ENCODE data around the gene GRSF1. TPM values are rescaled to one million over a fixed set of nuclear protein-coding genes. Genes with fewer than 3 reads are reported as not detected.

GRSF1 gene
- total RNA-seq, 1 donor from 2014 or later: 54.6 TPM

GRCh38 chr4:70801265-70801809, 38.4 kb downstream of the GRSF1 start:
- TF ChIP-seq CTCF (IDR thresholded peaks at IDR 0.05): no peak
- Histone ChIP-seq H3K27me3 (ENCODE audit: low read depth) (no peaks in the 10 kb centered on the region), H3K4me1 (no peaks in the 10 kb centered on the region), H3K4me3 (no peak overlapping the region), H3K27ac (no peak overlapping the region), H3K9me3 (no peaks in the 10 kb centered on the region), H3K36me3 (peaks cover 45% of the 10 kb centered on the region)
- ATAC-seq (no peak), DNase-seq (no peak)
- intact Hi-C loops (cut with DNase I): no loop called here

GRCh38 chr4:70793626-70794025, 46.1 kb downstream of the GRSF1 start:
- H3K9me3 ChIP-seq: no peaks in the 10 kb centered on the region
- intact Hi-C loops (cut with DNase I): no loop called here
- no peaks in the 10 kb centered on the region for H3K27me3 ChIP-seq (ENCODE audit: low read depth)
- peaks cover 98% of the 10 kb centered on the region for H3K36me3 ChIP-seq
- H3K4me3 ChIP-seq: no peak overlapping the region
- DNase-seq (no peak), ATAC-seq (no peak)
- H3K4me1 ChIP-seq: no peaks in the 10 kb centered on the region
- no peak overlapping the region for H3K27ac ChIP-seq
- no peak for TF ChIP-seq CTCF (IDR thresholded peaks at IDR 0.05)

GRCh38 chr4:70788733-70789132, 51.0 kb downstream of the GRSF1 start:
- H3K36me3 ChIP-seq: peaks cover 94% of the 10 kb centered on the region
- DNase-seq: no peak
- intact Hi-C loops (cut with DNase I): no loop called here

GRCh38 chr4:70787496-70787895, 52.2 kb downstream of the GRSF1 start:
- H3K27ac ChIP-seq: no peak overlapping the region
- peaks cover 93% of the 10 kb centered on the region for H3K36me3 ChIP-seq
- intact Hi-C loops (cut with DNase I): no loop called here
- no peaks in the 10 kb centered on the region for H3K9me3 ChIP-seq
- DNase-seq (no peak), ATAC-seq (no peak)
- TF ChIP-seq CTCF (IDR thresholded peaks at IDR 0.05): no peak
- H3K27me3 ChIP-seq (ENCODE audit: low read depth): no peaks in the 10 kb centered on the region
- H3K4me3 ChIP-seq: no peak overlapping the region
- H3K4me1 ChIP-seq: no peaks in the 10 kb centered on the region

More at GRCh38 chr4:70788733-70789132, 51.0 kb downstream of the GRSF1 start:
- ATAC-seq: no peak
- Histone ChIP-seq H3K27ac (no peak overlapping the region), H3K27me3 (ENCODE audit: low read depth) (no peaks in the 10 kb centered on the region), H3K4me1 (no peaks in the 10 kb centered on the region), H3K9me3 (no peaks in the 10 kb centered on the region), H3K4me3 (no peak overlapping the region)
- TF ChIP-seq CTCF (IDR thresholded peaks at IDR 0.05): no peak

- Histone ChIP-seq H3K27ac (no peak overlapping the region), H3K9me3 (no peaks in the 10 kb centered on the region), H3K4me1 (peaks cover 4% of the 10 kb centered on the region), H3K4me3 (no peak overlapping the region), H3K36me3 (peaks cover 82% of the 10 kb centered on the region), H3K27me3 (ENCODE audit: low read depth) (no peaks in the 10 kb centered on the region)
- ATAC-seq (no peak), DNase-seq (no peak)
- intact Hi-C loops (cut with DNase I): no loop called here
- TF ChIP-seq CTCF (IDR thresholded peaks at IDR 0.05): no peak
Observed at GRCh38 chr4:70783096-70783495, 56.6 kb downstream of the GRSF1 start.
